Astrocyte (in vitro differentiated cells and primary cell): ENCODE results near the gene SORT1. TPM values are rescaled to one million over a fixed set of nuclear protein-coding genes. Genes with fewer than 3 reads are reported as not detected.

Experiments used
- DNase-seq: peaks from one replicate; pipeline ENCODE4 v3.0.0-alpha.2; 2010; ENCODE audit warnings: low read depth
- FAIRE-seq: peaks from 2 replicates; lab custom pipeline; 2011; peaks lifted over from hg19 to GRCh38; lab: Jason Lieb, UNC
- H2AFZ ChIP-seq: 2 replicates; pipeline ENCODE4 v1.6.0; 2012; ENCODE audit warnings: low read depth, low read length, inconsistent platforms
- H3K27ac ChIP-seq: 2 replicates; pipeline ENCODE4 v1.5.1; 2011; ENCODE audit warnings: low read depth, low read length, inconsistent platforms
- H3K27me3 ChIP-seq: 2 replicates; pipeline ENCODE4 v1.6.0; 2011; ENCODE audit warnings: low read length, inconsistent platforms; ENCODE audit not compliant: insufficient read depth
- H3K36me3 ChIP-seq: 2 replicates; pipeline ENCODE4 v1.5.1; 2011; ENCODE audit warnings: low read length, inconsistent platforms; ENCODE audit not compliant: insufficient read depth
- H3K4me1 ChIP-seq: 2 replicates; pipeline ENCODE4 v1.5.1; 2011; ENCODE audit warnings: low read length, inconsistent platforms; ENCODE audit not compliant: insufficient read depth
- H3K4me2 ChIP-seq: 2 replicates; pipeline ENCODE4 v1.6.0; 2012; ENCODE audit warnings: low read length, inconsistent platforms
- H3K4me3 ChIP-seq: 2 replicates; pipeline ENCODE4 v1.5.1; 2011; ENCODE audit warnings: low read depth, mild to moderate bottlenecking, low read length, inconsistent platforms; ENCODE audit not compliant: insufficient read depth
- H3K79me2 ChIP-seq: 2 replicates; pipeline ENCODE4 v1.6.0; 2012; ENCODE audit warnings: mild to moderate bottlenecking, low read length, inconsistent platforms; ENCODE audit not compliant: insufficient read depth
- H3K9ac ChIP-seq: 2 replicates; pipeline ENCODE4 v1.6.0; 2012; ENCODE audit warnings: mild to moderate bottlenecking, low read length, inconsistent platforms
- H3K9me3 ChIP-seq: 2 replicates; pipeline ENCODE4 v1.5.1; 2012; ENCODE audit warnings: low read depth, mild to moderate bottlenecking, low read length, inconsistent platforms; ENCODE audit not compliant: insufficient read depth
- H4K20me1 ChIP-seq: 2 replicates; pipeline ENCODE4 v1.6.0; 2012; ENCODE audit warnings: low read length, inconsistent platforms; ENCODE audit not compliant: insufficient read depth
- H3K27ac Mint-ChIP-seq: one replicate; pipeline ENCODE4 v1.8.0; 2021; ENCODE audit warnings: mild to moderate bottlenecking, mixed read lengths; ENCODE audit not compliant: unreplicated experiment
- H3K27me3 Mint-ChIP-seq: one replicate; pipeline ENCODE4 v1.8.0; 2021; ENCODE audit warnings: low read depth, mixed read lengths; ENCODE audit not compliant: unreplicated experiment
- H3K36me3 Mint-ChIP-seq: one replicate; pipeline ENCODE4 v1.8.0; 2021; ENCODE audit warnings: low read depth, mixed read lengths; ENCODE audit not compliant: unreplicated experiment
- H3K4me1 Mint-ChIP-seq: one replicate; pipeline ENCODE4 v1.8.0; 2021; ENCODE audit warnings: low read depth, mixed read lengths; ENCODE audit not compliant: unreplicated experiment
- H3K4me3 Mint-ChIP-seq: one replicate; pipeline ENCODE4 v1.8.0; 2021; ENCODE audit warnings: mild to moderate bottlenecking, moderate library complexity, mixed read lengths; ENCODE audit not compliant: unreplicated experiment
- H3K9me3 Mint-ChIP-seq: one replicate; pipeline ENCODE4 v1.8.0; 2021; ENCODE audit warnings: mild to moderate bottlenecking, mixed read lengths; ENCODE audit not compliant: unreplicated experiment
- CTCF ChIP-seq: IDR thresholded peaks from 2 replicates; pipeline ENCODE4 v1.5.1; 2011; ENCODE audit warnings: low read depth, mild to moderate bottlenecking, inconsistent platforms, low read length, moderate library complexity; ENCODE audit not compliant: insufficient read depth
- EZH2 ChIP-seq: IDR thresholded peaks from 2 replicates; pipeline ENCODE4 v1.6.1; 2012; ENCODE audit warnings: mild to moderate bottlenecking, low read length, inconsistent platforms; ENCODE audit not compliant: insufficient read depth
- total RNA-seq: library from RNA; stranded (reverse); gene quantifications from 2 replicates; pipeline ENCODE4 v1.2.1, GENCODE V29; 2021

The SORT1 gene
- total RNA-seq, 1 donor from 2014 or later = 135 TPM

DNA sequence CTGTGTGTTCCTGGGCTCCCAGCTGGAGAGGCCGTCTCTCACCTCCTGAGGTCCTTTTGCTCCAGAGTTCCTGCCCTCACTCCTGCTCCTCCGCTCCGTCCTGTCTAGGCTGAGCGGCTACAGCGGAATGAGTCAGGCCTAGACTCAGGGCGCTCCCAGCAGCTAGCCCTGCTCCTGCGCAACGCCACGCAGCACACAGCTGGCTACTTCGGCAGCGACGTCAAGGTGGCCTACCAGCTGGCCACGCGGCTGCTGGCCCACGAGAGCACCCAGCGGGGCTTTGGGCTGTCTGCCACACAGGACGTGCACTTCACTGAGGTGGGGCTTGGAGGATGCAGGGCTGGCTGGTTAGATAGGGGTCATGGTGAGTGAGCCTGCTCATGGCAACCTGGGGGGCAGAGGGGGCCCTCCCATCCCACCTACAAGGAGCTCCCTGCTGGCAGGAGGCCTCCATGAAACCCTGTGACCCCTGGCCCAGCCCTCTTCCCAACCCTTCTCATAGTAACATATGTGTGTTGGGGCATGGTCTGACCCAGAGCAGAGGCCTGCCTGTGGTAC is 129.9 kb downstream of the SORT1 start:
- Histone ChIP-seq H2AFZ (no peak overlapping the region), H3K79me2 (no peaks in the 10 kb centered on the region), H3K36me3 (no peaks in the 10 kb centered on the region), H4K20me1 (no peaks in the 10 kb centered on the region), H3K4me2 (no peak overlapping the region), H3K9me3 (peaks cover 6% of the 10 kb centered on the region), H3K4me3 (no peak overlapping the region), H3K27ac (no peak overlapping the region), H3K9ac (no peak overlapping the region), H3K4me1 (peaks cover 6% of the 10 kb centered on the region), H3K27me3 (no peaks in the 10 kb centered on the region)
- peak; percentile 69 for DNase-seq
- Mint-ChIP-seq H3K4me1 (peaks cover 3% of the 10 kb centered on the region), H3K36me3 (peaks cover 16% of the 10 kb centered on the region), H3K9me3 (peaks cover 2% of the 10 kb centered on the region), H3K4me3 (no peak overlapping the region), H3K27ac (no peak overlapping the region), H3K27me3 (peaks cover 1% of the 10 kb centered on the region)
- no peak for TF ChIP-seq EZH2
- no peak for TF ChIP-seq CTCF
- FAIRE-seq = no peak

GRCh38 chr1:109266965-109267364 is 130.8 kb downstream of the SORT1 start:
- no peak overlapping the region for H3K27ac Mint-ChIP-seq
- peak; percentile 90 for DNase-seq
- Histone ChIP-seq H4K20me1 (no peaks in the 10 kb centered on the region), H3K36me3 (no peaks in the 10 kb centered on the region), H3K9ac (no peak overlapping the region), H3K79me2 (no peaks in the 10 kb centered on the region), H3K4me1 (peaks cover 6% of the 10 kb centered on the region), H3K27ac (peak overlapping the region; percentile 40), H2AFZ (no peak overlapping the region), H3K9me3 (peaks cover 6% of the 10 kb centered on the region), H3K27me3 (no peaks in the 10 kb centered on the region), H3K4me2 (peak overlapping the region; percentile 24), H3K4me3 (no peak overlapping the region)
- no peak for FAIRE-seq
- H3K9me3 Mint-ChIP-seq = peaks cover 2% of the 10 kb centered on the region
- H3K27me3 Mint-ChIP-seq = peaks cover 1% of the 10 kb centered on the region
- no peak for TF ChIP-seq EZH2
- no peak for TF ChIP-seq CTCF
- peaks cover 3% of the 10 kb centered on the region for H3K4me1 Mint-ChIP-seq
- H3K4me3 Mint-ChIP-seq = no peak overlapping the region
- H3K36me3 Mint-ChIP-seq = peaks cover 16% of the 10 kb centered on the region

DNA sequence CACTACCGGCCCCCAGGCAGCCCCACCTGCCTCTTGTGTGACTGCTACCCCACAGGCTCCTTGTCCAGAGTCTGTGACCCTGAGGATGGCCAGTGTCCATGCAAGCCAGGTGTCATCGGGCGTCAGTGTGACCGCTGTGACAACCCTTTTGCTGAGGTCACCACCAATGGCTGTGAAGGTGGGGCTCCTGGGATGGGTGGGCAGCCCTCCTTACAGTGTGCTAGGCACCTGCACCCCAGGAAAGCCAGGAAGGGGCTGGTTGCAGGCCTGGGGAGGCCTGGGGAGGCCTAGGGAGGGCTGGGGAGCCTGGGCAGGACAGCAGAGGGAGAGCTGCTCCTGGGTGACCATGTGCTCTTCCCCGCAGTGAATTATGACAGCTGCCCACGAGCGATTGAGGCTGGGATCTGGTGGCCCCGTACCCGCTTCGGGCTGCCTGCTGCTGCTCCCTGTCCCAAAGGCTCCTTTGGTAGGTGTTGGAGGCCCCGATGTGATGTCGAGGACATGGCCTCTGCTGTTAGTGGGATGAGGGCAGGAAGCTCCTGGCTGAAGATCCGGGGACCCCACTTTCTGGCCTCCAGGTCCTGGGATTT is 131.9 kb downstream of the SORT1 start:
- no peak overlapping the region for H3K27ac Mint-ChIP-seq
- TF ChIP-seq CTCF = no peak
- no peak for TF ChIP-seq EZH2
- Histone ChIP-seq H3K79me2 (no peaks in the 10 kb centered on the region), H2AFZ (no peak overlapping the region), H3K4me1 (peaks cover 6% of the 10 kb centered on the region), H4K20me1 (no peaks in the 10 kb centered on the region), H3K9ac (no peak overlapping the region), H3K27ac (no peak overlapping the region), H3K9me3 (peaks cover 6% of the 10 kb centered on the region), H3K4me3 (no peak overlapping the region), H3K4me2 (no peak overlapping the region), H3K36me3 (no peaks in the 10 kb centered on the region), H3K27me3 (no peaks in the 10 kb centered on the region)
- peaks cover 3% of the 10 kb centered on the region for H3K4me1 Mint-ChIP-seq
- peaks cover 3% of the 10 kb centered on the region for H3K27me3 Mint-ChIP-seq
- H3K36me3 Mint-ChIP-seq = peaks cover 15% of the 10 kb centered on the region
- peaks cover 2% of the 10 kb centered on the region for H3K9me3 Mint-ChIP-seq
- FAIRE-seq (no peak), DNase-seq (no peak)
- no peak overlapping the region for H3K4me3 Mint-ChIP-seq
